ENCODE results near the gene QSOX1. TPM values are rescaled to one million over a fixed set of nuclear protein-coding genes. Genes with fewer than 3 reads are reported as not detected.

The QSOX1 gene
- total RNA-seq, 1 experiment from 2014 or later = 226 TPM

GRCh38 chr1:180151508-180151907 is 3.2 kb upstream of the QSOX1 start:
- Histone ChIP-seq H4K20me1 (ENCODE audit: insufficient read depth) (no peaks in the 10 kb centered on the region), H3K36me3 (ENCODE audit: low read depth) (no peaks in the 10 kb centered on the region), H3K9me3 (ENCODE audit: insufficient read depth, low read depth) (no peaks in the 10 kb centered on the region), H3K27me3 (ENCODE audit: insufficient read depth, low read depth) (no peaks in the 10 kb centered on the region), H3F3A (ENCODE audit: insufficient read depth, low read depth) (peaks cover 24% of the 10 kb centered on the region), H3K9me2 (ENCODE audit: insufficient read depth) (no peaks in the 10 kb centered on the region), H3K79me2 (ENCODE audit: low read depth) (peaks cover 19% of the 10 kb centered on the region), H3K4me2 (peak overlapping the region; percentile 57), H3K4me3 (no peak overlapping the region), H2AFZ (0 out of 2 replicates have a peak overlapping the region, but pooled peaks have one; percentile 31), H3K4me1 (replicated peaks; ENCODE audit: insufficient read depth) (peaks cover 38% of the 10 kb centered on the region), H3K27ac (peak overlapping the region; percentile 80)
- TF ChIP-seq CTCF (conservative IDR thresholded peaks at IDR 0.05) (no peak), EZH2 (IDR thresholded peaks at IDR 0.05; ENCODE audit: low read depth) (no peak)
- peak in 1 of 2 experiments; percentile 93 for DNase-seq
- ChIA-PET POLR2A (ENCODE audit: unreplicated experiment) (interaction anchor here (0.7 kb wide), 2 partner anchors 121 to 280 kb away, joined by 4 to 6 read pairs; no protein-coding TSS in a partner anchor), CTCF (no interaction called here)
- intact Hi-C loops (cut with micrococcal nuclease; ENCODE audit: unreplicated experiment) = loop anchor here (2.0 to 5.0 kb wide), 3 partner anchors 23 to 54 kb away; no protein-coding TSS in a partner anchor
- BruUV-seq (replicated peaks) = no TSS peak

GRCh38 chr1:180152588-180152987 is 2.1 kb upstream of the QSOX1 start:
- Histone ChIP-seq H3K27me3 (ENCODE audit: insufficient read depth, low read depth) (no peaks in the 10 kb centered on the region), H2AFZ (no peak overlapping the region), H3K9me2 (ENCODE audit: insufficient read depth) (no peaks in the 10 kb centered on the region), H4K20me1 (ENCODE audit: insufficient read depth) (no peaks in the 10 kb centered on the region), H3K36me3 (ENCODE audit: low read depth) (no peaks in the 10 kb centered on the region), H3K27ac (no peak overlapping the region), H3K4me1 (replicated peaks; ENCODE audit: insufficient read depth) (peaks cover 49% of the 10 kb centered on the region), H3K79me2 (ENCODE audit: low read depth) (peaks cover 30% of the 10 kb centered on the region), H3F3A (ENCODE audit: insufficient read depth, low read depth) (peaks cover 34% of the 10 kb centered on the region), H3K9me3 (ENCODE audit: insufficient read depth, low read depth) (no peaks in the 10 kb centered on the region), H3K4me2 (no peak overlapping the region), H3K4me3 (no peak overlapping the region)
- no peak for DNase-seq
- intact Hi-C loops (cut with micrococcal nuclease; ENCODE audit: unreplicated experiment) = loop anchor here (5.0 kb wide), 2 partner anchors 35 to 55 kb away; no protein-coding TSS in a partner anchor
- ChIA-PET POLR2A (ENCODE audit: unreplicated experiment) (no interaction called here), CTCF (no interaction called here)
- no TSS peak for BruUV-seq (replicated peaks)
- TF ChIP-seq CTCF (conservative IDR thresholded peaks at IDR 0.05) = no peak
- TF ChIP-seq EZH2 (IDR thresholded peaks at IDR 0.05; ENCODE audit: low read depth) = no peak

DNA sequence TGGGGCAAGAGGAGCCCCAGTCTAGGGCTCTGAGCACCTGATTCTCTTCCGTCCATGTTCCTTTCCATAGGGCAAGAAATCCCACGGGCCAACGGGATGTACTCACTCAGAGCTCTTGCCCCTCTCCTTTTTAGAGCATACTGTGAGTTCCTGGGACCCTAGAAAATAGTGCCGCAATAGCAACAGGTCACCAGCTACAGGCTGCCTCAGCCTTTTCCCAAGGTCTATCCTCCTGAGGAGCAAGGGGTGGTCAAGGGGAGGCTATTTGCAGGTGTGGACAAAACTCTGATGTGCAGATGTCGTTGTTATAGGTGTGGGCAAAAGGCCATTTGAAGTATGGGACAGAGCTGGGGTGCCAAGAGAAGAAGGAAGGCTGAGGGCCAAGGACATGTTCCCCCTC is 1.6 kb upstream of the QSOX1 start:
- Histone ChIP-seq H3K27me3 (ENCODE audit: insufficient read depth, low read depth) (no peaks in the 10 kb centered on the region), H2AFZ (no peak overlapping the region), H3K36me3 (ENCODE audit: low read depth) (no peaks in the 10 kb centered on the region), H3K27ac (no peak overlapping the region), H3K9me3 (ENCODE audit: insufficient read depth, low read depth) (no peaks in the 10 kb centered on the region), H3K4me3 (no peak overlapping the region), H3K4me1 (replicated peaks; ENCODE audit: insufficient read depth) (peaks cover 54% of the 10 kb centered on the region), H3K79me2 (ENCODE audit: low read depth) (peaks cover 34% of the 10 kb centered on the region), H3F3A (ENCODE audit: insufficient read depth, low read depth) (peaks cover 39% of the 10 kb centered on the region), H3K4me2 (no peak overlapping the region), H4K20me1 (ENCODE audit: insufficient read depth) (no peaks in the 10 kb centered on the region), H3K9me2 (ENCODE audit: insufficient read depth) (no peaks in the 10 kb centered on the region)
- no TSS peak for BruUV-seq (replicated peaks)
- intact Hi-C loops (cut with micrococcal nuclease; ENCODE audit: unreplicated experiment) = loop anchor here (5.0 kb wide), 2 partner anchors 36 to 56 kb away; no protein-coding TSS in a partner anchor
- TF ChIP-seq EZH2 (IDR thresholded peaks at IDR 0.05; ENCODE audit: low read depth) (no peak), CTCF (conservative IDR thresholded peaks at IDR 0.05) (no peak)
- CTCF ChIA-PET = interaction anchor here (0.6 kb wide), 1 partner anchor 479 kb away, joined by 10 read pairs; the partner anchor contains the start of gene XPR1
- no peak for DNase-seq
- POLR2A ChIA-PET (ENCODE audit: unreplicated experiment) = no interaction called here
